Kidney (tissue), 14 donors: ENCODE results near the gene ZFP36L1. TPM values are rescaled to one million over a fixed set of nuclear protein-coding genes. Genes with fewer than 3 reads are reported as not detected.

Experiments used
- DNase-seq, 5 donors: peaks; one replicate each; pipeline ENCODE4 v3.0.0-alpha.2; 2013 to 2020
- FAIRE-seq: peaks from 2 replicates; lab custom pipeline; 2012; peaks lifted over from hg19 to GRCh38; lab: Jason Lieb, UNC
- H3K27ac ChIP-seq, 2 donors: one replicate each; pipeline ENCODE4 v1.7.0; 2013; ENCODE audit warnings: low read depth in 2 of 2, low read length in 2 of 2, inconsistent platforms in 1 of 2
- H3K27me3 ChIP-seq: one replicate; pipeline ENCODE4 v1.7.1; 2013; ENCODE audit warnings: low read length, inconsistent platforms; ENCODE audit not compliant: control insufficient read depth, insufficient read depth
- H3K36me3 ChIP-seq, 3 donors: one replicate each; pipeline versions ENCODE4 v1.7.0 to v1.7.1; 2013; ENCODE audit warnings: low read length in 3 of 3, control low read depth in 1 of 3, inconsistent platforms in 1 of 3; ENCODE audit not compliant: insufficient read depth in 3 of 3, control insufficient read depth in 2 of 3
- H3K4me1 ChIP-seq, 3 donors: one replicate each; pipeline versions ENCODE4 v1.7.0 to v1.7.1; 2013; ENCODE audit warnings: low read length in 3 of 3, inconsistent platforms in 1 of 3, low read depth in 1 of 3; ENCODE audit not compliant: control insufficient read depth in 2 of 3, insufficient read depth in 2 of 3
- H3K4me3 ChIP-seq, 3 donors: one replicate each; pipeline versions ENCODE4 v1.7.0 to v1.8.1; 2013; ENCODE audit warnings: low read length in 3 of 3, control low read depth in 1 of 3, inconsistent platforms in 1 of 3
- H3K9ac ChIP-seq, 3 donors: one replicate each; pipeline versions ENCODE4 v1.7.0 to v1.7.1; 2013; ENCODE audit warnings: low read length in 3 of 3, control low read depth in 1 of 3, inconsistent platforms in 1 of 3
- H3K9me3 ChIP-seq, 3 donors: one replicate each; pipeline versions ENCODE4 v1.7.0 to v1.7.1; 2013; ENCODE audit warnings: low read length in 3 of 3, control low read depth in 1 of 3, inconsistent platforms in 1 of 3; ENCODE audit not compliant: control insufficient read depth in 2 of 3, insufficient read depth in 1 of 3
- intact Hi-C: fragments of 100-400 bp; cut with DNase I; formaldehyde crosslinking; loops from one replicate; pipeline ENCODE4 v1.11.1; 2022
- polyA plus RNA-seq: library from polyadenylated mRNA; stranded (reverse); fragments of 350-450 nt; fragmentation: Illumina TruSeq; extraction: RNeasy Lipid Tissue Mini Kit (QIAGEN cat#74804); gene quantifications from one replicate; pipeline ENCODE4 v1.2.3, GENCODE V29; 2014; ENCODE audit warnings: low read depth, low replicate concordance; ENCODE audit not compliant: insufficient read depth
- total RNA-seq: library from RNA; stranded (reverse); fragmentation: NEBNext Ultra II Directional; extraction: Animal tissue kit (Norgen Biotek cat#: 25700); gene quantifications from one replicate; pipeline ENCODE4 v1.2.1, GENCODE V29; 2021
- TF ChIP-seq, protein P1 (sequence below): IDR thresholded peaks from 3 replicates; pipeline ENCODE4 v1.5.1; 2012; ENCODE audit warnings: mild to moderate bottlenecking, moderate library complexity, borderline replicate concordance; ENCODE audit not compliant: insufficient read depth; ENCODE audit errors: extremely low read depth
- donor health status: control.
- donor health status: control.
- donor health status: control.
- donor health status: control.
- donor health status: control.
- donor health status: DM: yes; HTN: yes; CAD: no.
- donor health status: Normal renal cell carcinoma (clear cell type).

Gene ZFP36L1
- total and polyA plus RNA-seq, 2 donors from 2014 or later = 73.3 to 289 TPM

DNA sequence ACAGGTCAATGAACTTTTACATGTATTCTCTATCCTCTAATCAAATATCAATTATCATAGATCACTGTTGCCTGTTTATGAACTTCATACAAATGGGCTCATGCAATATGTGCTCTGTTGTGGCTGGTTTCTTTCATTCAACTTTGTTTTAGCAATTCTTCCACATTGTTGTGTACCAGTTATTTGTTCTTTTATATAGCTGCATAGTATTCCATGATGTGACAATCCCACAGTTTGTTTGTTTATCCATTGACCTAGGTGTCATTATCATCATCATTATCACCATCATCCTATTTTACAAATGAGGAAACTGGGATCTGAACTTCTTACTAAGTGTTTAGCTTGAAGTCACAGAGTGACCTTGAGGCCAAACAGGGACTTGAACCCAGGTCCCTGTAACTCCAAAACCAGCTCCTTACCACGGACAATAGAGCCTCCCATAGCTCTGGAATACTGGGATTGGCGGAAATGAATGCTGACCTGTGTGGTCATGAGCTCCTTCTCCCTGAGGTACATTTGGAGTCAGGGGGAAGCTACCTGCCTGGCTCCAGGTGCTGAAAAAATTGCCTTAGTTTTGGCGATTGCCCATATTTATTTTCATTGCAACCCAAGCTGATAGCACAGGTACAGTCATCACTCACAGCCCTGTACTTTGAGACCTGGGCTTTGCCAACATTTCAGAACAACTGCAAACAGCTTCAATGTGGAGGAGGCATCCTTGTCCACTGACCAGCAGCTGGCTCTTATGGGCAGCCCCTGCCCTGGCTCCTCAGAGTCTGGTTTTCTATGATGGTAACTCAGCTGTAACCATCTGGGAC lies 9.2 kb downstream of the ZFP36L1 start:
- H3K4me3 ChIP-seq = no peak overlapping the region
- DNase-seq (peak in 3 of 5 donors; percentile 42 to 73 (median 69)), FAIRE-seq (no peak)
- no peaks in the 10 kb centered on the region for H3K27me3 ChIP-seq
- peaks cover 11 to 81% (median 60%) of the 10 kb centered on the region in 3 donors for H3K4me1 ChIP-seq
- peak overlapping the region; percentile 68 to 85 for H3K27ac ChIP-seq
- intact Hi-C loops = loop anchor here (10.0 kb wide), 1 partner anchor 109 kb away; no protein-coding TSS in a partner anchor
- H3K9me3 ChIP-seq = no peaks in the 10 kb centered on the region
- TF ChIP-seq, protein P1, sequence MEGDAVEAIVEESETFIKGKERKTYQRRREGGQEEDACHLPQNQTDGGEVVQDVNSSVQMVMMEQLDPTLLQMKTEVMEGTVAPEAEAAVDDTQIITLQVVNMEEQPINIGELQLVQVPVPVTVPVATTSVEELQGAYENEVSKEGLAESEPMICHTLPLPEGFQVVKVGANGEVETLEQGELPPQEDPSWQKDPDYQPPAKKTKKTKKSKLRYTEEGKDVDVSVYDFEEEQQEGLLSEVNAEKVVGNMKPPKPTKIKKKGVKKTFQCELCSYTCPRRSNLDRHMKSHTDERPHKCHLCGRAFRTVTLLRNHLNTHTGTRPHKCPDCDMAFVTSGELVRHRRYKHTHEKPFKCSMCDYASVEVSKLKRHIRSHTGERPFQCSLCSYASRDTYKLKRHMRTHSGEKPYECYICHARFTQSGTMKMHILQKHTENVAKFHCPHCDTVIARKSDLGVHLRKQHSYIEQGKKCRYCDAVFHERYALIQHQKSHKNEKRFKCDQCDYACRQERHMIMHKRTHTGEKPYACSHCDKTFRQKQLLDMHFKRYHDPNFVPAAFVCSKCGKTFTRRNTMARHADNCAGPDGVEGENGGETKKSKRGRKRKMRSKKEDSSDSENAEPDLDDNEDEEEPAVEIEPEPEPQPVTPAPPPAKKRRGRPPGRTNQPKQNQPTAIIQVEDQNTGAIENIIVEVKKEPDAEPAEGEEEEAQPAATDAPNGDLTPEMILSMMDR = no peak
- peaks cover 0 to 22% (median 11%) of the 10 kb centered on the region in 3 donors for H3K36me3 ChIP-seq
- H3K9ac ChIP-seq = peak overlapping the region in 1 of 3 donors; percentile 59

DNA sequence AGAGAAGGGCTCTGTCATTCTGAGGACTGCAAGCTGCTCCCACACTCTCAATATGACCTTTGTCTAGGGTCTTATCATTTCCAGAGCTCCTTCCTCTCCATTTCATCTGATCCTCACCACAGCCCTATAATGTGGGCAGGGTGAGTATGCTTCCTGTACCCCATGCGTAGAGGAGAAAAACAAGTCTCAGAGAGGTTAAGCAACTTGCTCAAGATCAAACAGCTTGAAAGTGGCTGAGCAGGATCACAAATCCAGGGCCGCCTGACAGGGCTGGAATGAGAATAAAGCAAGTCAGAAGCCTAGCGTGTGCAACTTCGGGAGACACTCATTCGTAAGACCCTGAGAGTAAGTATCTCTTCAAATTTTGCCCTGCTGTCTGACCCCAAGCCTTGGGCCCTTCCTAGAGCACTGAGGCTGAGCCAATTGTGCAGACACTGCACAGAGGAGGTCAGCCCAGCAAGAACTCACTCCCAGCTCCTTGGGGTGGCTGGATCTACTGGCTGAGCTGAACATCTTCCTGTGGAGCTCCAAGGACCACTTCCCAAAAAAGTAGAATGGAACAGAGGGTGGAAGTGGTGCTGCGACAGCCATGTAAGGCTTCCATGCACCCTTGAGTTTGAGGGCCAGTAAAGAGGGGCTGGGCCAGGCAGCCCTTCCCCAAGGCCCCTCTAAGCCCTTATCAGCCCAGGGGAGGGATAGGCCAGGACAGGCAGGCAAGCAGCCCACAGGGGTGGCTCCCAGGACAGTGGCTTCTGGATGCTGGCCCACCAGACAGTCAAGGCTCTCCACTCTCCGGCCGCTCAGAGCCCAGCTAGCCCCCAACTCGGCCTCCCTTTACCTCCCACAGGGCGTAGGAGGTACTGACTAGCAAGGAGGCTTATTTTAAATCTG lies 10.5 kb downstream of the ZFP36L1 start:
- Histone ChIP-seq H3K4me1 (peaks cover 11 to 71% (median 59%) of the 10 kb centered on the region in 3 donors), H3K9me3 (no peaks in the 10 kb centered on the region), H3K36me3 (peaks cover 0 to 11% (median 3%) of the 10 kb centered on the region in 3 donors), H3K27ac (peak overlapping the region in 1 of 2 donors; percentile 23), H3K9ac (no peak overlapping the region), H3K27me3 (no peaks in the 10 kb centered on the region), H3K4me3 (no peak overlapping the region)
- TF ChIP-seq, protein P1 = no peak
- peak in 2 of 5 donors; percentile 11 to 46 for DNase-seq
- intact Hi-C loops = loop anchor here (10.0 kb wide), 1 partner anchor 108 kb away; no protein-coding TSS in a partner anchor
- no peak for FAIRE-seq

DNA sequence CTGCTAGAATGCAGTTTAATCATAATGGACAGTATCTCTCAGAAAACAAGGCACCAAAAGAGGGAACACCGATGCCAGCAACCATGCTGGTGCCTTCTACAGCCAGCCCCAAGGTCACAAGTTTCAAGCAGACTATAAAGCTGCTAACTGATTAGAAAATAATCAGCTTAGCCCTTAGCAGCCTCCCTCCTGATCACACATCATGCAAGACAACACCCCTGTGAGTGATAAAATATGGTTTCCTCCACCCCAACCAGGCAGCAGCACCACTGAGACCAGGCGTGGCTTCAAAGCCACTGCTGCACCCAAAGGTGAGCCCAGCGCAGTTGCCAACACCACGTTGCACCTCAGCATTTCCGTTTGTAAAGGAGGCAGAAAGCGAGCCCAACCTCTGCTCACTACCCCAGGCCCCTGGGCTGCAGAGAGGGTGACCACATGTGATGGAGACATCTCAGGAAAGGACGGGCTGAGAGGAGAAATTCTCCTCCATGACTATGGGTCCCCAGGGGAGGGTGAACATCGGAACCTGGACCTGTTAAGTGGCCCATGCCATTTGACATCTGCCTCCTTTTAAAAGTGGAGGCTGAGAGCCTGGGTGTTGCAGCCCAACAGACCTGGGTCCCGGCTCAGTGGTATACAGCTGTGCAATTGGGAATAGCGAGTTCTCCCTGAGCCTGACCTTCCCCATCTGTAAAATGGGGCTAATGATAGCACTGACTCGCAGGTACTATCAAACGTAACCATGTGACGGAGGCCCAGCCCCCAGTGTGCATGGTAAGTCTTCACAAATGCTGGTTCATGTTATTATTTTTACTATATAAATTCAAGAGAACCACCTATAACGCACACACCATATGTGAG lies 11.5 kb downstream of the ZFP36L1 start:
- Histone ChIP-seq H3K4me3 (no peak overlapping the region), H3K27me3 (no peaks in the 10 kb centered on the region), H3K27ac (peak overlapping the region; percentile 19 to 76), H3K9ac (no peak overlapping the region), H3K36me3 (peaks cover 0 to 1% (median 0%) of the 10 kb centered on the region in 3 donors), H3K9me3 (no peaks in the 10 kb centered on the region), H3K4me1 (peaks cover 11 to 62% (median 52%) of the 10 kb centered on the region in 3 donors)
- FAIRE-seq (no peak), DNase-seq (peak in 2 of 5 donors; percentile 9 to 39)
- TF ChIP-seq, protein P1 = no peak
- intact Hi-C loops = loop anchor here (10.0 kb wide), 1 partner anchor 107 kb away; no protein-coding TSS in a partner anchor
